ENCODE results near the gene PHGDH.
A peak's percentile ranks its signal among the peaks of the same experiment; 100 is the strongest.

Gene PHGDH

GRCh38 chr1:119711804-119712341, at the start of gene PHGDH:
PHGDH (plus strand) TSS chr1:119711934; CDS start chr1:119712023, 89 bp downstream.
- H3K36me3 ChIP-seq (replicated peaks; ENCODE audit: low read depth, low read length), result no peaks in the 10 kb centered on the region
- H4K20me1 ChIP-seq (ENCODE audit: insufficient read depth, low read length), result peaks cover 23% of the 10 kb centered on the region; the same call in 1 of the 2 replicates

GRCh38 chr1:119662034-119662437, 49.7 kb upstream of the PHGDH start:
- Histone ChIP-seq H3K36me3 (replicated peaks; ENCODE audit: low read depth, low read length) (no peaks in the 10 kb centered on the region), H3K9ac (ENCODE audit: low read length) (no peak overlapping the region), H3K79me2 (ENCODE audit: low read length) (no peaks in the 10 kb centered on the region), H3K9me3 (ENCODE audit: insufficient read depth, low read length) (no peaks in the 10 kb centered on the region), H2AFZ (ENCODE audit: low read depth, low read length) (no peak overlapping the region), H3K27ac (ENCODE audit: low read length) (no peak overlapping the region), H3K27me3 (ENCODE audit: low read depth, low read length) (peaks cover 86% of the 10 kb centered on the region), H4K20me1 (ENCODE audit: insufficient read depth, low read length) (no peaks in the 10 kb centered on the region), H3K4me2 (ENCODE audit: low read length) (peak overlapping the region; percentile 69), H3K4me1 (ENCODE audit: low read length) (peaks cover 33% of the 10 kb centered on the region), H3K4me3 (ENCODE audit: low read length) (peak overlapping the region; percentile 36)
- TF ChIP-seq EZH2phosphoT487 (IDR thresholded peaks at IDR 0.05; ENCODE audit: low read depth), result peak; percentile 85; the same call in 1 of the 2 replicates
- no peak for TF ChIP-seq CTCF (IDR thresholded peaks at IDR 0.05; ENCODE audit: low read depth, low read length)

More at GRCh38 chr1:119711804-119712341, at the start of gene PHGDH:
- peak within 1 kb of the TSS; percentile 18 for H3K27ac ChIP-seq (ENCODE audit: low read length)
- peaks cover 7% of the 10 kb centered on the region for H3K27me3 ChIP-seq (ENCODE audit: low read depth, low read length)
- H3K4me1 ChIP-seq (ENCODE audit: low read length), result peaks cover 10% of the 10 kb centered on the region
- H3K79me2 ChIP-seq (ENCODE audit: low read length), result peaks cover 41% of the 10 kb centered on the region
- TF ChIP-seq CTCF (IDR thresholded peaks at IDR 0.05; ENCODE audit: low read depth, low read length) (no peak), EZH2phosphoT487 (IDR thresholded peaks at IDR 0.05; ENCODE audit: low read depth) (no peak)
- H3K9me3 ChIP-seq (ENCODE audit: insufficient read depth, low read length), result no peaks in the 10 kb centered on the region
- H3K4me3 ChIP-seq (ENCODE audit: low read length), result peak within 1 kb of the TSS; percentile 84
- H3K4me2 ChIP-seq (ENCODE audit: low read length), result peak within 1 kb of the TSS; percentile 82
- H3K9ac ChIP-seq (ENCODE audit: low read length), result peak within 1 kb of the TSS; percentile 78
- peak within 1 kb of the TSS; percentile 74 for H2AFZ ChIP-seq (ENCODE audit: low read depth, low read length)

- no peaks in the 10 kb centered on the region for H3K79me2 ChIP-seq (ENCODE audit: low read length)
- H3K4me1 ChIP-seq (ENCODE audit: low read length), result peaks cover 33% of the 10 kb centered on the region
- no peak overlapping the region for H3K4me2 ChIP-seq (ENCODE audit: low read length)
- no peak overlapping the region for H3K9ac ChIP-seq (ENCODE audit: low read length)
- no peak overlapping the region for H3K27ac ChIP-seq (ENCODE audit: low read length)
- H4K20me1 ChIP-seq (ENCODE audit: insufficient read depth, low read length), result no peaks in the 10 kb centered on the region
- H3K27me3 ChIP-seq (ENCODE audit: low read depth, low read length), result peaks cover 73% of the 10 kb centered on the region
- H3K4me3 ChIP-seq (ENCODE audit: low read length), result no peak overlapping the region
- no peak for TF ChIP-seq EZH2phosphoT487 (IDR thresholded peaks at IDR 0.05; ENCODE audit: low read depth)
- no peak for TF ChIP-seq CTCF (IDR thresholded peaks at IDR 0.05; ENCODE audit: low read depth, low read length)
- H3K9me3 ChIP-seq (ENCODE audit: insufficient read depth, low read length), result no peaks in the 10 kb centered on the region
- no peaks in the 10 kb centered on the region for H3K36me3 ChIP-seq (replicated peaks; ENCODE audit: low read depth, low read length)
- H2AFZ ChIP-seq (ENCODE audit: low read depth, low read length), result no peak overlapping the region
Observed at GRCh38 chr1:119664067-119664466, 47.7 kb upstream of the PHGDH start.

GRCh38 chr1:119667173-119667572, 44.6 kb upstream of the PHGDH start:
- TF ChIP-seq CTCF (IDR thresholded peaks at IDR 0.05; ENCODE audit: low read depth, low read length) (no peak), EZH2phosphoT487 (IDR thresholded peaks at IDR 0.05; ENCODE audit: low read depth) (no peak)
- Histone ChIP-seq H3K4me1 (ENCODE audit: low read length) (peaks cover 10% of the 10 kb centered on the region), H3K9me3 (ENCODE audit: insufficient read depth, low read length) (no peaks in the 10 kb centered on the region), H3K4me2 (ENCODE audit: low read length) (no peak overlapping the region), H4K20me1 (ENCODE audit: insufficient read depth, low read length) (no peaks in the 10 kb centered on the region), H3K36me3 (replicated peaks; ENCODE audit: low read depth, low read length) (no peaks in the 10 kb centered on the region), H3K27me3 (ENCODE audit: low read depth, low read length) (peaks cover 74% of the 10 kb centered on the region), H3K27ac (ENCODE audit: low read length) (no peak overlapping the region), H3K79me2 (ENCODE audit: low read length) (no peaks in the 10 kb centered on the region), H3K9ac (ENCODE audit: low read length) (no peak overlapping the region), H3K4me3 (ENCODE audit: low read length) (no peak overlapping the region), H2AFZ (ENCODE audit: low read depth, low read length) (no peak overlapping the region)

Measured in OCI-LY3 (cell line).